HFFc6 (cell line): ENCODE measurements around the gene MATK. TPM values are rescaled to one million over a fixed set of nuclear protein-coding genes. Genes with fewer than 3 reads are reported as not detected.
A peak's percentile ranks its signal among the peaks of the same experiment; 100 is the strongest.
"Not testable (repeated sequence)": the region's sequence is repeated elsewhere in the genome, so short reads cannot be mapped to it uniquely, and the experiment has no call there.

Experiments
- DNase-seq: peaks from one replicate; pipeline ENCODE4 v3.0.0-alpha.2; 2018
- H3K27ac Mint-ChIP-seq: 2 replicates; pipeline ENCODE4 v1.8.0; 2020; ENCODE audit warnings: mild to moderate bottlenecking, mixed read lengths
- H3K27me3 Mint-ChIP-seq: 2 replicates; pipeline ENCODE4 v1.8.0; 2021; ENCODE audit warnings: mild to moderate bottlenecking, moderate library complexity, mixed read lengths; ENCODE audit not compliant: insufficient read depth
- H3K36me3 Mint-ChIP-seq: 2 replicates; pipeline ENCODE4 v1.8.0; 2021; ENCODE audit warnings: low read depth, mixed read lengths
- H3K4me1 Mint-ChIP-seq: 2 replicates; pipeline ENCODE4 v1.8.0; 2020; ENCODE audit warnings: low read depth, mixed read lengths
- H3K4me3 Mint-ChIP-seq: 2 replicates; pipeline ENCODE4 v1.8.0; 2020; ENCODE audit warnings: mild to moderate bottlenecking, moderate library complexity, mixed read lengths
- H3K9me3 Mint-ChIP-seq: 2 replicates; pipeline ENCODE4 v1.8.0; 2020; ENCODE audit warnings: mild to moderate bottlenecking, mixed read lengths
- total RNA-seq, 6 experiments: library from RNA; stranded (reverse); fragmentation: NEBNext Ultra II Directional; extraction: Animal tissue kit (Norgen Biotek cat#: 25700); gene quantifications; 2 replicates in 1 of 6; 3 replicates in 5 of 6; pipeline ENCODE4 v1.2.3, GENCODE V29; 2021
- TF ChIP-seq, protein P1 (sequence below): fragments of 200-600 bp; sonication (generic); IDR thresholded peaks from 2 replicates; pipeline ENCODE4 v1.5.0; 2021; ENCODE audit warnings: antibody characterized with exemption, mild to moderate bottlenecking

Gene MATK
- total RNA-seq, 6 experiments from 2014 or later, result not detected

DNA sequence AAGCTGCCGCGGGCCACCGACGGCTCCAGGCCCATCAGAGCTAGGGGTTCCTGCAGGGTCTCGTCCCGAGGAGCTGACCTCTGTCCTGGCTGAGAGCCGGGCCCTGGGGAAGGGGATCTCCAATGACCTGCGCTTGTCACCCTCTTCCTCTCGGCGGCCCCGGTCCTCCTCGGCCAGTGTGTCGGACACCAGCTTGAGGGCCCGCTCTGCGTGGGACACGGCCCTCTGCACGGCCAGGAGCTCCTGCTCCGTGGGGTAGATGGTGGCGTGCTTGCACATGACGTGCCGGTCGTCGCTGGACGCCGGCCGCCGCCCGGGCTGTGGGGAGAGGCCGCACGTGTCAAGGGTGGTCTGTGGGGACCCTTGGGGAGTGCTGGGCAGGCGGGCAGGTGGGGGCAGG is 32.7 kb upstream of the MATK start:
- no peaks in the 10 kb centered on the region for H3K9me3 Mint-ChIP-seq
- H3K27ac Mint-ChIP-seq, result no peak overlapping the region
- H3K36me3 Mint-ChIP-seq, result no peaks in the 10 kb centered on the region
- TF ChIP-seq, protein P1, sequence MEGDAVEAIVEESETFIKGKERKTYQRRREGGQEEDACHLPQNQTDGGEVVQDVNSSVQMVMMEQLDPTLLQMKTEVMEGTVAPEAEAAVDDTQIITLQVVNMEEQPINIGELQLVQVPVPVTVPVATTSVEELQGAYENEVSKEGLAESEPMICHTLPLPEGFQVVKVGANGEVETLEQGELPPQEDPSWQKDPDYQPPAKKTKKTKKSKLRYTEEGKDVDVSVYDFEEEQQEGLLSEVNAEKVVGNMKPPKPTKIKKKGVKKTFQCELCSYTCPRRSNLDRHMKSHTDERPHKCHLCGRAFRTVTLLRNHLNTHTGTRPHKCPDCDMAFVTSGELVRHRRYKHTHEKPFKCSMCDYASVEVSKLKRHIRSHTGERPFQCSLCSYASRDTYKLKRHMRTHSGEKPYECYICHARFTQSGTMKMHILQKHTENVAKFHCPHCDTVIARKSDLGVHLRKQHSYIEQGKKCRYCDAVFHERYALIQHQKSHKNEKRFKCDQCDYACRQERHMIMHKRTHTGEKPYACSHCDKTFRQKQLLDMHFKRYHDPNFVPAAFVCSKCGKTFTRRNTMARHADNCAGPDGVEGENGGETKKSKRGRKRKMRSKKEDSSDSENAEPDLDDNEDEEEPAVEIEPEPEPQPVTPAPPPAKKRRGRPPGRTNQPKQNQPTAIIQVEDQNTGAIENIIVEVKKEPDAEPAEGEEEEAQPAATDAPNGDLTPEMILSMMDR, result no peak
- no peak for DNase-seq
- no peak overlapping the region for H3K4me3 Mint-ChIP-seq
- H3K27me3 Mint-ChIP-seq, result peaks cover 24% of the 10 kb centered on the region
- H3K4me1 Mint-ChIP-seq, result peaks cover 10% of the 10 kb centered on the region

DNA sequence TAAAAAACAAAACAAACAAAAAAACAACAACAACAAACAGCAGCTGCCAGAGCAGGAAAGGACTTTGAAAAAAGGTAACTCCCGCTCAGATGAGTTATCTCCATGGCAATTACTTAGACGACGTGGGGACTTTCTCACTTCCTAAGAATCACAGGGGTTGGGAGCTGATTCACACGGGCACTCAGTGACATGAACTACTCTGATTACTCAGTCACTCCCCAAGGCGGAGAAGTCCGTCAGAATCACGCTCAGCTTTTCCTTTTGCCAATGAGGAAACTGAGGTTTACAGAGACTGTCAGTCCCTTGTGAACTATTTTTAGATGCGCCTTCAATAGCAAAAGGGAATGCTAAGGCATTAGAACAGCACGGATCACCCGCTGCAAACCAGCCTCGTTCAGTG is 32.3 kb upstream of the MATK start:
- TF ChIP-seq, protein P1, result no peak
- no peaks in the 10 kb centered on the region for H3K9me3 Mint-ChIP-seq
- no peaks in the 10 kb centered on the region for H3K36me3 Mint-ChIP-seq
- no peak overlapping the region; the same call in 1 of the 2 replicates for H3K27ac Mint-ChIP-seq
- H3K4me1 Mint-ChIP-seq, result peaks cover 10% of the 10 kb centered on the region
- peaks cover 24% of the 10 kb centered on the region for H3K27me3 Mint-ChIP-seq
- H3K4me3 Mint-ChIP-seq, result no peak overlapping the region; the same call in 1 of the 2 replicates
- peak; percentile 28 for DNase-seq

DNA sequence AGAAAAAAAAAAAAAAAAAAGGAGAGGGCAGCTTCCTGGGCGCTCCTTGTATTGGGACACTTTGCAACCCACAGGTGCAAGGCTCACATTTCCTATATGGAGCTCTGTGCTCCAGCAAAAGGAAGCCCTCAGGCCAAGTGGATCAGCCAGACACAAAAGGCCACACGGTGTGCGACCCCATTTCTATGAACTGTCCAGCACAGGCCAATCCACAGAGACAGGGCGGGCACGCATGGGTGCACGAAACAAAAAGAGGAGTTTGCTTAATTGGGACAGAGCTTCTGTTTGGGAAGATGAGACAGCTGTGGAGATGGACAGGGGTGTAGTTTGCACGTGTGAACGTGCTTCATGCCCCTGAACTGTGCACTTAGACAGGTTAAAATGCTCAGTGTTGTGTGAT is 31.6 kb upstream of the MATK start:
- no peak overlapping the region for H3K4me3 Mint-ChIP-seq
- H3K4me1 Mint-ChIP-seq, result peaks cover 10% of the 10 kb centered on the region

DNA sequence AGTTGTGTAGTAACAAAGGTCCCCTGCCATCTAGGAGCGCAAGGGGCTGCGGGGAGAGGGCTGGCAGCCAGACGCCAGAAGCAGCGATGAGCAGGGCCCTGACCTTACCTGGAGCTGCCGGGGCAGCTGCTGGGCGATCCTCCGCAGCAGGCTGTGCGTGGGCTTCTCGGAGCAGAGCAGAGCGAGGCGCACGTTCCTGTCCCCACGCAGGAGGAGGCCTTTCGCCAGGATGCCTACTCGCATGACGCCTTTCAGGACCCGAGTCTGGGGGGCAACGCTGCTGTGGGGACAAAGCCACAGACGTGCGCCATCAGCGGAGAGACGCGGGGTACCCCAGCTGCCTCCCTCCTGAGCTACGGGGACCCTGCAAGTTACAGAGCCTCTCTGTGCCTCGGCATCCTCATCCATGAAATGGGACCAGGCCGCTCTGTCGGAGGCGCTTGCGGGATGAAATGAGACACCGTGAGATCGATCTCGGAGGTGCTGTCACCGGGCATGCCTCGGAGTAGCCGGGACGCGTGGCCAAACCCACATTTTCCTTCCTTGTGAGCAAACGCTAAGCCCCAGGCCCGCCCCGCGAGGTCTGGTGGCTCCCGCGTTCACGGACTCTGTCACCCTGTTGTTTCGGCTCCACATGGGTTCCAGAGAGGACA is 30.5 kb upstream of the MATK start:
- TF ChIP-seq, protein P1, result no peak
- Mint-ChIP-seq H3K36me3 (no peaks in the 10 kb centered on the region), H3K9me3 (no peaks in the 10 kb centered on the region), H3K4me3 (no peak overlapping the region), H3K27ac (no peak overlapping the region), H3K27me3 (peaks cover 18% of the 10 kb centered on the region), H3K4me1 (peaks cover 10% of the 10 kb centered on the region)
- DNase-seq, result no peak

More for the DNA sequence above, 31.6 kb upstream of the MATK start:
- no peaks in the 10 kb centered on the region for H3K36me3 Mint-ChIP-seq
- TF ChIP-seq, protein P1, result no peak
- DNase-seq, result no peak
- no peaks in the 10 kb centered on the region for H3K9me3 Mint-ChIP-seq
- H3K27ac Mint-ChIP-seq, result no peak overlapping the region
- peaks cover 19% of the 10 kb centered on the region for H3K27me3 Mint-ChIP-seq

DNA sequence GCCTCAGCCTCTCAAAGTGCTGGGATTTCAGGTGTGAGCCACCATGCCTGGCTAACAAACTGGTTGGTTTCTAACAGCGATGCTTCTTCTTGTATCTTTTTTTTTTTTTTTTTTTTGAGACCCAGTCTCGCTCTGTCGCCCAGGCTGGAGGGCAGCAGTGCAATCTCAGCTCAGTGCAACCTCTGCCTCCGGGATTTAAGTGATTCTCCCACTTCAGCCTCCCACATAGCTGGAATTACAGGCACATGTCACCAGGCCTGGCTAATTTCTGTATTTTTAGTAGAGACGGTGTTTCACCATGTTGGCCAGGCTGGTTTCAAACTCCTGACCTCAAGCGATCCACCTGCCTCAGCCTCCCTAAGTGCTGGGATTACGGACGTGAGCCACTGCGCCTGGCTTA is 30.0 kb upstream of the MATK start:
- not testable (repeated sequence) for H3K27ac Mint-ChIP-seq, H3K4me3 Mint-ChIP-seq, H3K9me3 Mint-ChIP-seq, H3K36me3 Mint-ChIP-seq, DNase-seq
- H3K4me1 Mint-ChIP-seq, result peaks cover 10% of the 10 kb centered on the region
- peaks cover 18% of the 10 kb centered on the region for H3K27me3 Mint-ChIP-seq

DNA sequence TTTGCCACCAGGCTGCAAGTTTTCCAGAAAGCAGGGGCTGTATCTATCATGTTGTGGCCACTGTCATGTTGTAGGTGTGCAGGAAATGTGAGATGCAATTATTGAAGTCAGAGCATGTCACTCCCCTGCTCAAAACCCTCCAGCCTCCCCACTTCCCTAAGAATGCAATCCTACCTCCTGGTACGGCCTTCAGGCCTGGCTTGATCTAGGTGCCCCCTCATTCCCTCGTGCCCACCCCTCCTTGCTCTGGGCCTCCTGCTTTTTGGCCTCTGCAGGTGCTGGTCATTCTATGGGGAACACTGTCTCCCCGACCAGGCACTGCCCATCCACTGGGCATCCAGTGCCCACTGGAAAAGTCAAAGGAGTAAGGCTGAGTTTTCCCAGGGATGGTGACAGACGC is 28.5 kb upstream of the MATK start:
- Mint-ChIP-seq H3K36me3 (no peaks in the 10 kb centered on the region), H3K27ac (no peak overlapping the region), H3K4me3 (no peak overlapping the region), H3K4me1 (peaks cover 10% of the 10 kb centered on the region), H3K27me3 (peaks cover 18% of the 10 kb centered on the region), H3K9me3 (no peaks in the 10 kb centered on the region)
- TF ChIP-seq, protein P1, result no peak
- no peak for DNase-seq
